Panc1 (cell line): ENCODE measurements around the gene CNRIP1.

Source experiments
- CTCF ChIP-seq: fragments of 450-650 bp; IDR thresholded peaks from 2 replicates; pipeline ENCODE4 v1.5.1; 2017; ENCODE audit warnings: mild to moderate bottlenecking
- POLR2AphosphoS5 ChIP-seq: IDR thresholded peaks from 2 replicates; pipeline ENCODE4 v1.6.1; 2012; ENCODE audit warnings: mild to moderate bottlenecking, low read depth, low read length, moderate library complexity
- REST ChIP-seq, 2 experiments: IDR thresholded peaks; 2 replicates each; pipeline ENCODE4 v1.6.1; 2011 to 2012; ENCODE audit warnings: low read depth in 2 of 2, control low read depth in 1 of 2, low read length in 1 of 2, mild to moderate bottlenecking in 1 of 2, moderate library complexity in 1 of 2; ENCODE audit not compliant: insufficient read depth in 1 of 2
- SIN3A ChIP-seq: IDR thresholded peaks from 2 replicates; pipeline ENCODE4 v1.6.1; 2012; ENCODE audit warnings: low read depth, mild to moderate bottlenecking, low read length, moderate library complexity, borderline replicate concordance; ENCODE audit not compliant: insufficient read depth

- TF ChIP-seq CTCF = no peak
- TF ChIP-seq POLR2AphosphoS5 = no peak
- no peak for TF ChIP-seq REST (IDR thresholded peaks at IDR 0.05; ENCODE audit: insufficient read depth in 1 of 2, low read depth in 2 of 2, low read length in 1 of 2)
- TF ChIP-seq SIN3A = no peak
Observed at GRCh38 chr2:68279691-68280090, 40.1 kb downstream of the CNRIP1 start.
